GM18502 (cell line): ENCODE measurements around the gene PKD1.
"Not testable (repeated sequence)": the region's sequence is repeated elsewhere in the genome, so short reads cannot be mapped to it uniquely, and the experiment has no call there.

Experiments used
- ATAC-seq: cut with Tn5 transposase; IDR thresholded peaks from one replicate; pipeline ENCODE4 v1.9.1; 2021; ENCODE audit warnings: mild to moderate bottlenecking; ENCODE audit not compliant: unreplicated experiment, poor library complexity

The PKD1 gene

DNA sequence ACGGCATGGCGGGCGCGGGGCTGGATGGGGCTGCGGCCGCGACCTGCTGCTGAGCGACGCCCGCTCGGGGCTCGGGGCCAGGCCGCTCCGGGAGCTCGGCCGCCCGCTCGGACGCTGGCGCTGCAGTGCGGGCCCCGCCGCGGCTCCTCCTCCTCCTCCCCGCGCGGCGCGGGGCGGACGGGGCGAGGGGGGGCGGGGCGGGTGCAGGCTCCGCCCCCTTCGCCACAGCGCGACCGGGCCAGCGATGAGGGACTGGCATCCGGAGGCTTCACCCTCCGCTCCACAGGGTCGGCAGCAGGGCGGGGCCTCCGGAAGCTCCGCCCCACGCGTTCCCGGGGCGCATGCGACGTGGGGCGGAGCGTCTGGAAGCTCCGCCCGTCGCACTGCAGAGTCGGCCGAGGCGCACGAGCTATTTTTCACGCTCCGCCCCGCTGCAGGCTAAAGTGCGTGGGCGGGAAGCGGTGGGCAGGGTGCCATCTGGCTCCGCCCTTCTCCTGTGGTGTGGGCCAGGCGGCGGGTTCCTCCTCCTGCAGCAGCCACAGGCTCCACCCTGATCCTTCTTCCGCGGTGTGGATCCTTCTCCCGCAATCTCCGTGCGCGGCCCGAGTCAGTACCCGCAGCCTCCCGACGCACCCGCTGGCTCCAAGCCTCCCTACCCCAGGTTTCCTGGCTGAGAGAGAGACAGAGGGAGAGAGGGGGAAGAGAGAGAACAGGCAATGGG is at the start of gene PKD1:
Gene PKD1, minus strand, starts transcription at position 129 of the 721 bp plus-strand sequence. CDS start 209 bp downstream, outside the sequence.
- not testable (repeated sequence) for ATAC-seq

DNA sequence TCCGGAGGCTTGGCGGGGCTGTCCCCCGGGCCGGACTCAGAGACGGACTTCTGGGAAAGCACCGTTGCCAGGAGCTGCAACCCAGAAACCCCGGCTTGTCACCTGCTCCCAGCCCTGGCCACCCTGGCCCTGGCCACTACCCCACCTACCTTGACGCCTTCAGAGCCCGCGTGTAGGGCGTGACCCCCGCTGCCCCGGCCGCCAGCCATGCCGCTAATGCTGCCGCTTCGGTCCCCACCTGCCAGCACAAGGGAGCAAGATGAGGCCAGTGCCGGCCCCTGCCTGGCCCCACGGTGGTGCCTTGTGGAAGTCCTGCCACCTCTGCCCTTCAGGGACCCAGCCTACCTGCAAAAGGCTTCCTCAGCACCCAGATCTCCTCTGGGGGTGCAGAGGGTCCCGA is 49.3 kb upstream of the PKD1 start:
- ATAC-seq = no peak

DNA sequence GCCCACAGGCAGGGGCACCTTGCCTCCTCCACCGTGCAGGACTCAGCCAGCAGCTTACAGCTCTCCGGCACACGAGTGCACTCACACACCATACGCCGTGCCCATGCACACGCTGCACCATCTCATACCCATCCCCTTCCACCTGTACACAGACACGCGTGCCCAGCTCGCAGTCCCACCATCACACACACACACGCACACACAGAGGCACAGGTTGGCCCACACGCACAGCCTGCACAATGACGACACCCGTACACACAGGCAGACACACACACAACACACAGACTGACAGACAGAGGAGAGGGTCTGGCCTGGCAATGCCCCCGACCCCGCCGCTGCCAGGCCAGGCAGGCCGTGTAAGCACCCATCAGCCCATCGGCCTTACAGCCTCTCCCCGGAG is 48.6 kb upstream of the PKD1 start:
- no peak for ATAC-seq

DNA sequence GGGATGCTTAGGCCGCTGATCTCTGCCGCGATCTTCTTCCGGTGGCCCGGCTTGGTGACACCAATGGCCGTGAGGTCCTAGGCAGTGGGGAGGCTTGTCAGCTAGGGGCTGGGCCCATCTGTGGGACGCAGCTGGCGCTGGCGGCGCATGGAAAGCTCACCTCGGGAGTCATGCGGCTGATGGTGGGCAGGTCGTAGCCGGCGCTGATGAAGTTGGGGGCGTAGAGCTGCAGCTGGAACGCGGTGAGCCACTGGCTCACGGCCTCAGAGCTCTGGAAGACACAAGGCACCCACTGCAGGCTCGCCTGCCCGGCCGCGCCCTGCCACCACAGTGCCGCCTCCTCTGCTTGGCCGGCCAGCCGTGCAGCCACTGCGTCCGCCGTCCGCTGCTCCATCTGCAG is 48.0 kb upstream of the PKD1 start:
- ATAC-seq = no peak

DNA sequence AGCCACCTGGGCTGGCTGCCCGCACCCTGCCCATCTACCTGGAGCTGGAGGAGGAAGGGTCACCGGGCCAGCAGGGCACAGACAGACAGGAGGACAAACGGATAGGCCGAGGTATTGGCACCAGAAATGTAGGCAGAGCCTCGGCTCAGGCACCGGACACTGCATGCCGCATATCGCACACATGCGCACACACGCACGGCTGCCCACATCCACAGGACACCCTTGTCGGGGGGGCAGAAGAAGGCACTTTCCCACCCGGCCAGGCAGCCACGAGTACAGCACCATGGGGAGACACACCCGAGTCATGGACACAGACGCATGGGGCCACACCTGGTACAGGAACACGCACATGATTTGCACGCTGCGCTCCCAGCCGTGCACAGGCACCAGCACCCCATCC is 46.3 kb upstream of the PKD1 start:
- ATAC-seq = no peak

DNA sequence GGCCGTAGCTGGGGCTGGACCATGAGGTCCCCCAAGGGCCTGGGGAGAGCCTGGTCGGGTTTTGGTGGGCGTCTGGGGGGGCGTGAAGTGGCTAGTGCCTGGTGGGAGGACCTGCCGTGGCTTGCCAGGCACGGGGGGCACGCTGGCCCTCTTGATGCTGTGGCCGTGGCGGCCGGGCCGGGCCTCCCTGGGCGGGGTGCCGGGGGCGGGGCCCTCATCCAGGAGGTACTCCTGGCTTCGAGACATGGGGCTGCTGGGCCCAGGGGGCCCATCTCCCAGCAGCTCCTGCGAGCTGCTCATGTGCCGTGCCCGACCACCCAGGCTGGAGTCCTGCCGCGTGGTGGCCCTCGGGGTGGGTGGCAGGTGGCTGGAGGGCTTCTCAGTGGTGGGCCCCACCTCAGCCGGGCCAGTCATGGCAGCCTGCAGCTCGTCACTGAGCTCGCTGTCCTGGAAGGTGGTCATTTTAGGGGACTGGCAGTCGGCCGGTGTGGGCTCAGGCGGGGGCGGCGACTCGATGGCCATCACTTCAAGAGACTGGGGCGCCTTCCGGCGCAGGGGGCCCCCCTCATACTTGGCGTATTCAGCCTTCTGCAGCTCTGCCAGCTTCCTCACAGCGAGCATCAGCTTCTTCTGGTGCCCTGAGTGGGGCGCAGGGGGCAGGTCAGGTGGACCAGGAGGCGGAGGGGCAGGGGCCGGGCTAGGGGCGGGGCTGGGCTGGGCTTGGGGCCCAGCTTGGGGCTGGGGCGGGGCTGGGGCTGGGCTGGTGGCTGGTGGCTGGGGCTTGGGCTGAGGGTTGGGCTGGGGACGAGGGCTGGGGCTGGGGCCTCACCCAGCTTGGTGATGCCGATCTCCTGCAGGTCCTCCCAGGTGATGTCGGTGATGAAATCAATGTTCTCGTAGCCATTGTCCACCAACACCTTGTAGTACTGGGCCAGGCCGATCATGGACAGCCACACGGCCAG is 45.5 kb upstream of the PKD1 start:
- ATAC-seq = no peak

DNA sequence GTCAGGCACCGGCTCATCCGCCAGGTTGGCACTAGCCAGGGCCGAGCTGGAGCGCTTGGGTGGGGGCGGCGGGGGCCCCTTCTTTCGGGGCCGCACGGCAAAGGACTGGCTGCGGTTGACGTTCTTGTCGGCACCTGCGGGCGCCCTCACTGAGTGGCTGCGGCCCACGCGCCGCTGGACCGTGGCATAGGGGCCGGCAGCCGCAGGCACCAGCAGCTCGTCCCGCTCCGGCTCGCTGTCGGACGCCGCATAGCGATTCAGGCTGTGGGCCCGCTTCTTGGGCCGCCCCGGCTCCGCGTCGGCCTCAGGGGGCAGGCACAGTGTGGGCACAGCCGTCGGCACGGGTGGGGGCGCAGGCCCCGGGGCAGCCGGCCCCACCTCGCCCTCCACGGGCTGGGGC is 44.8 kb upstream of the PKD1 start:
- ATAC-seq = no peak

DNA sequence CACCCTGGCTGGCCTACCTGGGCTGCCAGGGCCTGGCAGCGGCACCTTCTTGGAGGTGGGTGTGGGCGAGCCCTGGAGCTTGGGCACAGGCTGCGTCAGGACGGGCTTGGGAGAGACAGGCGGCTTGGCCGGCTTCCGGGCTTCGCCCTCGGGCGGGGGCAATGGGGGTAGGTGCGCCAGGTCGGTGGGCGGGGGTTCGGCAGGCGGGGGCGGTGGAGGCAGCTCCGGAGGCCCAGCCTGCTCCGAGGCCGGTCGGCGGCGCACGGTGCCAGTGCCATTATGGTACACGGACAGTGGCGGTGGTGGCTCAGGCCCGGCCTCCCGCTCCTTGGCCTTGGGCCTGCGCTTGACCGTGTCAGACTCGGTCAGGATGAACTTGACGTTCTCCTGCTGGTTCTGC is 43.9 kb upstream of the PKD1 start:
- ATAC-seq = no peak

DNA sequence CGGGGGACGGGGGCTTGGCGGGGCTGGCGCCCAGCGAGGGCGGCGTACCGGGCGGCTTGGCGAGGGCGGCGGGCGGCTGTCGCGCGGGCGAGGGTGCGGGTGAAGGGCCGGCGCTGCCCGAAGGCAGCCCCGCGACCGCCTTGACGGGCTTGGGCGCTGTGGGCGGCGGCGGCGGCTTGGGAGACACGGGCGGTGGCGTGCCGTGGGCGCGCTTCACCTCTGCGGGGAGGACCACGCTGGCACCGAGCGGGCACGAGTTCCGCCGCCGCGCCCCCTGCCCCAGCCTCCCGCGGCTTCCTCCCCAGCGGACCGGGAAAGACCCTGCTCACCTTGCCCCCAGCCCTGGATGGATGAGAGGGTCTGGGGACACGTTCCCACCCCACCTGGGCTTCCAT is 43.4 kb upstream of the PKD1 start:
- no peak for ATAC-seq

DNA sequence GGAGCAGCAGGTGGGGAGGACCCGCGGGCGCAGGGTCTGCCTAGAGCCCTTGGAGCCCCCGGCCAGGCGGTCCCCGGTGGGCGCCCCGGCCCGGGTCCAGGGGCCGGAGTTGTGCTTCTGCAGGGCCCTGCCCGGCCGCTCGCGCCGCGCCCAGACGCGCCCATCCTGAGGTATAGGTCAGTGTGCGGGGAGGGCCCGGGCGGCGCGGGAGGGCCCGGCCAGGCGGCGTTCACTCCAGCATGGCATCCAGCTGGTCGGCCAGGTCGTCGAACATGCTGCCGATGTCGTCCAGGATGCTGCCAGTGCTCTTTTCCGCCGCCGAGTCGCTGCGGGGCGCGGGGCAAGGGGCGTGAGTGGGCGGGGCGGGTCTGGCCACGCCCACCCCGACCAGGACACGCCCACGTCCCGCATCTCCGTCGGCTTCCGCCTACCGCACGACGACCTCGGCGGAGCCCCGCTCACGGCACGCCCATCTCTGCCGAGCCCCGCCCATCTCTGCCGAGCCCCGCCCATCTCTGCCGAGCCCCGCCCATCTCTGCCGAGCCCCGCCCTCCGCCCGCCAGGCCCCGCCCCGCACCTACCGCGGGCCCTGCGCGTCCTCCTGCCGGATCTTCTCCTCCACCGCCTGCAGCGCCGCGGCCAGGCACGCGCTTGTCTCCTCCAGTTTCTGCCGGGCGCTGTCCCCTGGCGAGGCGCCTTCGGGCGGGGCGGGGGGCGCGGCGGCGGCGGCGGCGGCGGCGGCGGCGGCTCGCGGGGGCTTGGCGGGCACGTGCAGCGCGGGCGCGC is 42.8 kb upstream of the PKD1 start:
- ATAC-seq = no peak

DNA sequence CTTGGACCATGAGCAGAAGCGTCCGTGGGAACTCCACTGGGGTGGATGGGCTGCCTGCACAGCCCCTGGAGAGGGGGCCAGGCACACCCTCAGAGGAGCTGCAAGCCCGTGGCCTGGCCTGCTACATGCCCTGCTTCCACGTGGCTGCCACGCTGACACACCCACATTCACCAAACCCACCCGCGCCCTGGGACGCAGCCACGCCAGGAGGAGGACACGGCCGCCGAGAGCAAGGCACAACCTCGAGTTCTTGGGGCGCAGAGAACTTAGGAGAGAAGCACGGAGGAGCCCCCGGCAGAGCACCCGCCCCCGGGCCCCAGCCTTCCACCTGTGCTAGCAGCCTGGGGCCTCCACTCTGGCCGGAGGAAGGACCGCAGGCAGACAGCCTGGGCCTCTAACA is 41.9 kb upstream of the PKD1 start:
- no peak for ATAC-seq

DNA sequence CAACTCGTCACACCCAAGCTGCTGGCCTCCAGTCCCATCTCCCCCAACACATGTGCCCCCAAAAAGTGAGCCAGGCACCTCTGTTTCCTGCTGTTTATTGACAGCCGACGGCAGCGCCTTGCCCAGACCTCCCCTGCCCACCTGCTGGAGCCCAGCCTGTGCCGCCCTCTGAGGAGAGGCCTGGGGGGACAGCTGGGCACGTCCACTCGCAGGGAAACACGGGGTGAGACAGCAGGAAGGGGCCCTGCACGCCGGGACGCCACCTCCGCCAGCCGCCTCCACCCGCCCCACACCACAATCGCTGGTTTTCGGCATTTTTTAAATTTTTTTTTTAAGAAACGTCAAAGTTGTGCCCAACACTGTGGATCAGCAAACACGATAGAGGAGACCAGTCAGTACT is 41.4 kb upstream of the PKD1 start:
- no peak for ATAC-seq

DNA sequence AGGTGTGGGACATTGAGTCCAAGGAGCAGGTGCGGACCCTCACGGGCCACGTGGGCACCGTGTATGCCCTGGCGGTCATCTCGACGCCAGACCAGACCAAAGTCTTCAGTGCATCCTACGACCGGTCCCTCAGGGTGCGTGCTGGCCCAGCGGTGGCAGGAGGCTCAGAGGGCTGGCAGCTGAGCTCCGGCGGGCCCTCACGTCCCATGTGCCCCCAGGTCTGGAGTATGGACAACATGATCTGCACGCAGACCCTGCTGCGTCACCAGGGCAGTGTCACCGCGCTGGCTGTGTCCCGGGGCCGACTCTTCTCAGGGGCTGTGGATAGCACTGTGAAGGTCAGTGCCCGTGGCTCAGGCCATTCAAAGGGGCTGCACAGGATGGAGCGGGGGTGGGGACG is 40.3 kb upstream of the PKD1 start:
- ATAC-seq = no peak

DNA sequence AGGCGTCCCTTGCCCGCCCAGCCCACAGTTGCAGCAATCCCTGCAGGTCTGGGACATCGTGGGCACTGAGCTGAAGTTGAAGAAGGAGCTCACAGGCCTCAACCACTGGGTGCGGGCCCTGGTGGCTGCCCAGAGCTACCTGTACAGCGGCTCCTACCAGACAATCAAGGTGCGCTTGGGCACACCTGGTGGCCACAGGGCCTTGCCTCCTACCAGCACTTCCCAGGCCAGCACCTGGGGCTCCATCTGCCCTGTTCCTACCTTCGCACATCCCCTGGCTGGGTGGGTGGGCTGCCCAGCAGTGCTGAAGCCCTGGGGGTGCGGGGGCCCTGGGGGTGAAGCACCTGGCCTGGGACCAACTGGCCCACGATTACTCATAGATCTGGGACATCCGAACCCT is 39.8 kb upstream of the PKD1 start:
- no peak for ATAC-seq

DNA sequence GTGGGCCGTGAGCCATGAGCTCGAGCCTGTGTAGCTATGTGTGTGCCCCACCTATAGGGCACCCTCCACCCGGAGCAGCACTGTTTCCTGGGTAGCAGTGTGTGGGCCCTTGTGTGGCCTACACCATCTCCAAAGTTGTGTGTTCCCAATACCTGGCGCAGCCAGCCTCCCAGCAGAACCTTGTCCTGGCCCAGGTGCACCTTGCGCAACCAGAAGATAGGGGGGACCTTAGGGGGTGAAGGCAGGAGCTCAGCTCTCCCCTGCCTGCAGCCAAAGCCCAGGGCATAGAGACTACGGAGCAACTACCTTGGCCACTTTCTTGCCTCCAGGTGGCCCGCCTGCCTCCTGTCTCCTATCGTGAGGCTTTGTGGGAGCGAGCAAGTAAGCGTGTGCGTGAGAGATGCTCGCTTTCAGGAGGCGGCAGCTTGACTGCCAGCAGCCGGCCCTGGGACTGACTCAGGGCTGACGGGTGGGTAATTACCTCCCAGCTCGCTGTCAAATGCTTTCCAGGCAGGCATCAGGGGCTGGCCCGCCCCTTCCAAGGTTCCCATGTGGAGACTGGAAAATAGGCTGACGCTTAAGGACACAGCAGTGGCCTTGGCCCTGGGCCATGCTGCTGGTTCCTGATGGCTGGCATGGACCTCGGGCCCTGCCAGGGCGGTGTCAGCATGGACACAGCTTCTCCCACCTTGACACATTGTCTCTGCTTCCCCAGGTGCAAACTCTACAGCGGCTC is 38.9 kb upstream of the PKD1 start:
- no peak for ATAC-seq

DNA sequence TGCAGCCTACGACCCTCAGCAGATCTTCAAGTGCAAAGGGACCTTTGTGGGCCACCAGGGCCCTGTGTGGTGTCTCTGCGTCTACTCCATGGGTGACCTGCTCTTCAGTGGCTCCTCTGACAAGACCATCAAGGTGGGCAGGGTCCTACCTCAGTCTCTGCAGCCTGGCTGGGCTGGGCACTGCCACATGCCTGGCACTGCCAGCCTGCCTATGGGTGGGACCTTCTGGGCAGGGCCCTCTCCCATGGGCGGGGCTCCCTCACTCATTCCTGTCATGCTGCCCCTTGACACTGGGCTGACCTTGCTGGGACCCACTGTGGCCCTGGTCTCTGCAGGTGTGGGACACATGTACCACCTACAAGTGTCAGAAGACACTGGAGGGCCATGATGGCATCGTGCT is 38.2 kb upstream of the PKD1 start:
- no peak for ATAC-seq

DNA sequence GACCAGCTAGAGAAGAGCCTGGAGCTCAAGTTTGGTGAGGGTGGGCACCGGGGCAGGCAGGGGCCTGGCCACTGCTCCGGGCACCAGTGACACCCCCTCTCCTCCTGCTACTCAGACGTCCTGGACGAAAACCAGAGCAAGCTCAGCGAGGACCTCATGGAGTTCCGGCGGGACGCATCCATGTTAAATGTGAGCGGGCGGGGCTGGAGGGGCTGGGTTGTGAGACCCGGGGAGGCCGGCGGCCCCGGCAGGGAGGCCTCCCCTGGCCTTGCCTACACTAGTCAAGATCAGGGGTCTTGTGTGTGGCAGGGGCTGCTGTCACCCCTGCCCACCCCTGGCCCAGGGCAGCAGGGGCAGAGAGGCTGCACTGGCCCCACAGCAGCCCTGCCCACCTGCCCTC is 37.7 kb upstream of the PKD1 start:
- ATAC-seq = no peak

DNA sequence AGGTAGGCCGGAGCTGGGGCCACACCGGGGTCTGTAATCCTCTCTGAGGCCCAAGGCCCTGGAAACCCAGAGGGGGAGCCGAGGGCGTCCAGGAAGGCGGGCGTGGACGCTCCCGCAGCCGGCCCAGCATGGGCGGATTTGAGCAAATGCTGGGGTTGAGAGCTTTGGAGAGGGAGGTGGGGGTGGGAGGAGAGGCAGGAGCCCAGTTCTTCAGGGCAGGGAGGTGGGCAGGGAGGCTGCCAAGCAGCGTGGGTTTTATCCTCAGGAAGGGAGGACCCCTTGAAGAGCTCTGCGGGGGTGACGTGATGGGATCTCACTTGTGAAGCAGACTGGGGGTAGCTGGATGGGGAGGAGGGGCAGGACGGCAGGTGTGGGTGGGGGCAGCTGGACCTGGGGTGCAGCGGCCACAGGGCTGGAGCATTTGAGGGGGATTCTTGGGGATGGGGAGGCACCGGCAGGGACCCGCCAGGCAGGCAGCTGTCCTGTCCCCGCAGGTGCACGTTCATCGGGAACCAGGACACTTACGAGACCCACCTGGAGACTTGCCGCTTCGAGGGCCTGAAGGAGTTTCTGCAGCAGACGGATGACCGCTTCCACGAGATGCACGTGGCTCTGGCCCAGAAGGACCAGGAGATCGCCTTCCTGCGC is 37.1 kb upstream of the PKD1 start:
- no peak for ATAC-seq

DNA sequence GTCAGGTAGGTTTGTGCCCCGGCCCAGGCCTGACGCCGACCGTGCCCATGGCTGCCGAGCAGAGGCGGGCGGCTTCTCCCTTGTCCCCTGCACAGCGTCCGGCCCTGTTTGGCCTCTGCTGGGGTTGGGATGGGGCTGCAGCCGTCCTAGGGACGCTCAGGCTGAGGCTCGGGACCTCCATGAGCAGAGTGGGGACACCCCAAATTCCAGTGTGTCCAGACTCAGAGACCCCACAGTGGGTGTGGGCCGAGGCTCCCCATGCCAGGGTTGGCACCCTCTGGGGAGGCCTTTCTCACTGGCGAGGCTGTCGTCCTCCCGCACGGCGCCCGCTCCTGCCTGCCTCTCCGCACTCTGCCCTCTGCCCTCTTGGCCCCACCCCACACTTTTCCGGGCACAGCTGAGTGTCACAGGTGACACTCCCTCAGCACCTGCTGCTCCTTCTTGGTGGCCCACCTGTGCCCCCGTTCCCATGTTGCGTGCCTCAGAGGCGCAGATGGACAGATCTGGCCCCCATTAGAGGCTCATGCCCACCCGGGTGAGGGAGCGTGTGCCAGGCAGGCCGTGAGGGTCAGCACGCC is 36.0 kb upstream of the PKD1 start:
- no peak for ATAC-seq
